Prostate gland (tissue), 2 donors: Measurements from ENCODE around the gene FCER2.

Source experiments
- CTCF ChIP-seq, 4 experiments: fragments of 200-600 bp in 2 of 4; fragments of 450-650 bp in 2 of 4; sonication (generic) in 2 of 4; IDR thresholded peaks; 1 replicate in 3 of 4; 2 replicates in 1 of 4; pipeline ENCODE4 v1.5.1; 2016 to 2019; ENCODE audit warnings: antibody characterized with exemption in 4 of 4, mild to moderate bottlenecking in 2 of 4, moderate library complexity in 2 of 4
- POLR2AphosphoS5 ChIP-seq: sonication (generic); formaldehyde crosslinking; IDR thresholded peaks from one replicate; pipeline ENCODE4 v1.6.1; 2017; ENCODE audit warnings: antibody characterized with exemption

GRCh38 chr19:7661744-7662538, 40.0 kb downstream of the FCER2 start:
- TF ChIP-seq POLR2AphosphoS5 (no peak), CTCF (IDR thresholded peaks at IDR 0.05) (no peak)
